Lung (tissue), 16 donors: ENCODE data around the gene PRSS3. TPM values are rescaled to one million over a fixed set of nuclear protein-coding genes. Genes with fewer than 3 reads are reported as not detected.
"Not testable (repeated sequence)": the region's sequence is repeated elsewhere in the genome, so short reads cannot be mapped to it uniquely, and the experiment has no call there.

Experiments used
- ATAC-seq: fragments of 200-7000 bp; cut with Tn5 transposase; one replicate; pipeline ENCODE4 v1.9.1; 2020; ENCODE audit warnings: moderate number of reproducible peaks; ENCODE audit not compliant: insufficient read depth, low FRiP score
- DNase-seq, 3 donors: peaks; one replicate each; pipeline ENCODE4 v3.0.0-alpha.2; 2013 to 2017
- H3K27ac ChIP-seq, 2 donors: one replicate each; pipeline ENCODE4 v1.5.1; 2013; ENCODE audit warnings: mild to moderate bottlenecking in 2 of 2, moderate library complexity in 2 of 2, control low read depth in 1 of 2, inconsistent platforms in 1 of 2, low read depth in 1 of 2, low read length in 1 of 2
- H3K27me3 ChIP-seq, 3 donors: one replicate each; pipeline ENCODE4 v1.5.1; 2013; ENCODE audit warnings: low read length in 2 of 3; ENCODE audit not compliant: control insufficient read depth in 3 of 3, insufficient read depth in 3 of 3
- H3K36me3 ChIP-seq, 4 donors: one replicate each; pipeline ENCODE4 v1.5.1; 2013; ENCODE audit warnings: low read length in 4 of 4, mild to moderate bottlenecking in 1 of 4, moderate library complexity in 1 of 4; ENCODE audit not compliant: control insufficient read depth in 4 of 4, insufficient read depth in 4 of 4
- H3K4me1 ChIP-seq, 5 donors: one replicate each; pipeline ENCODE4 v1.5.1; 2013; ENCODE audit warnings: low read length in 5 of 5, mild to moderate bottlenecking in 2 of 5, moderate library complexity in 1 of 5; ENCODE audit not compliant: control insufficient read depth in 5 of 5, insufficient read depth in 5 of 5
- H3K4me3 ChIP-seq: one replicate; pipeline ENCODE4 v1.5.1; 2013; ENCODE audit warnings: mild to moderate bottlenecking, control low read depth, moderate library complexity
- H3K9ac ChIP-seq, 2 donors: one replicate each; pipeline ENCODE4 v1.5.1; 2013; ENCODE audit warnings: low read length in 2 of 2, control low read depth in 1 of 2; ENCODE audit not compliant: insufficient read depth in 1 of 2
- H3K9me3 ChIP-seq, 4 donors: one replicate each; pipeline ENCODE4 v1.5.1; 2013; ENCODE audit warnings: low read length in 3 of 4, mild to moderate bottlenecking in 1 of 4, moderate library complexity in 1 of 4; ENCODE audit not compliant: control insufficient read depth in 4 of 4, insufficient read depth in 3 of 4
- WGBS, 2 donors: extraction: QIAGEN DNeasy Blood & Tissue Kit; methylation state at CpG; one replicate each; pipeline ENCODE4 v1.1.7; 2013; 5-methylcytosine and 5-hydroxymethylcytosine counted together
- long read RNA-seq, 5 donors: transcript quantifications; one replicate each; lab custom pipeline, GENCODE V29; 2026
- polyA plus RNA-seq, 2 donors: library from polyadenylated mRNA; stranded (reverse); fragments of 200-250 nt; gene quantifications; one replicate each; pipeline ENCODE4 v1.2.1, GENCODE V29; 2013
- total RNA-seq, 2 donors: library from RNA; depleted of rRNA in 1 of 2; stranded (reverse); fragments of >200 nt in 1 of 2; gene quantifications; one replicate each; pipeline ENCODE4 v1.2.1, GENCODE V29; 2014 to 2021
- TF ChIP-seq, protein P1 (sequence below): IDR thresholded peaks from 2 replicates; pipeline ENCODE4 v1.5.1; 2012; ENCODE audit warnings: mild to moderate bottlenecking; ENCODE audit errors: control extremely low read depth, extremely low read depth
- donor health status: control.
- donor health status: control.
- donor health status: Bipolar disorder and iron deficiency.
- donor health status: healthy.
- donor health status: DM: yes; HTN: yes; CAD: no.

The PRSS3 gene
- total RNA-seq: 1 to 10 TPM in 1 of 2 donors, not detected in 1; 1.3 TPM
- under 1 TPM; 0.26 to 0.37 TPM for polyA plus RNA-seq
- long read RNA-seq, donor 1: 0 reads
- long read RNA-seq, donor 2: 0 reads
- long read RNA-seq, donor 3: 0 reads
- long read RNA-seq, donor 4: 0 reads
- long read RNA-seq, donor 5: 0 reads

DNA sequence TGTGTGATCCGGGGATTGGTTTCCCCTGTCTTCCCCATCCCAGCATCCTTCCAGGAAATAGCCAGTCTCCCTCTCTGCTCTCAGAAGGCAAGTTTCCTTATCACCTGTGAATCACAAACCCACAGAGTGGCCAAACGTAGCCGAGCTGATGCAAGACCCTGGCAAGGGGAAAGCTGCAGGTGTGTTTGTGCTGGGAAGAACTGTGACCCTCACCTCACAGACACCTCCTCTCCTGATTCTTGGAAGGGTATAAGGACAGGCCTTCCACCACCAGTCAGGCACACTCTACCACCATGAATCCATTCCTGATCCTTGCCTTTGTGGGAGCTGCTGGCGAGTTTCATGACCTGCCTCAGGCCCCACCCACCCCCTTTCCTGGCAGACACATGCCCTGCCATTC is at the start of gene PRSS3:
Gene PRSS3, plus strand, starts transcription at position 281 of the 400 bp plus-strand sequence. Its CDS starts 13 bp downstream, at position 294.
- Histone ChIP-seq H3K9ac (peak within 1 kb of the TSS in 1 of 2 donors; percentile 11), H3K36me3 (no peaks in the 10 kb centered on the region), H3K4me3 (no peak within 1 kb of the TSS), H3K27ac (peak within 1 kb of the TSS in 1 of 2 donors; percentile 26), H3K4me1 (peaks cover 0 to 3% (median 0%) of the 10 kb centered on the region in 5 donors), H3K27me3 (no peaks in the 10 kb centered on the region), H3K9me3 (peaks cover 0 to 5% (median 0%) of the 10 kb centered on the region in 4 donors)
- no peak for DNase-seq
- TF ChIP-seq, protein P1, sequence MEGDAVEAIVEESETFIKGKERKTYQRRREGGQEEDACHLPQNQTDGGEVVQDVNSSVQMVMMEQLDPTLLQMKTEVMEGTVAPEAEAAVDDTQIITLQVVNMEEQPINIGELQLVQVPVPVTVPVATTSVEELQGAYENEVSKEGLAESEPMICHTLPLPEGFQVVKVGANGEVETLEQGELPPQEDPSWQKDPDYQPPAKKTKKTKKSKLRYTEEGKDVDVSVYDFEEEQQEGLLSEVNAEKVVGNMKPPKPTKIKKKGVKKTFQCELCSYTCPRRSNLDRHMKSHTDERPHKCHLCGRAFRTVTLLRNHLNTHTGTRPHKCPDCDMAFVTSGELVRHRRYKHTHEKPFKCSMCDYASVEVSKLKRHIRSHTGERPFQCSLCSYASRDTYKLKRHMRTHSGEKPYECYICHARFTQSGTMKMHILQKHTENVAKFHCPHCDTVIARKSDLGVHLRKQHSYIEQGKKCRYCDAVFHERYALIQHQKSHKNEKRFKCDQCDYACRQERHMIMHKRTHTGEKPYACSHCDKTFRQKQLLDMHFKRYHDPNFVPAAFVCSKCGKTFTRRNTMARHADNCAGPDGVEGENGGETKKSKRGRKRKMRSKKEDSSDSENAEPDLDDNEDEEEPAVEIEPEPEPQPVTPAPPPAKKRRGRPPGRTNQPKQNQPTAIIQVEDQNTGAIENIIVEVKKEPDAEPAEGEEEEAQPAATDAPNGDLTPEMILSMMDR: no peak
- whole genome bisulfite sequencing, 2 donors: 58 to 77% methylated on average over 4 of the region's 4 CpGs
- no peak for ATAC-seq

GRCh38 chr9:33748633-33749304 is 46.6 kb upstream of the PRSS3 start:
- peaks cover 0 to 8% (median 0%) of the 10 kb centered on the region in 5 donors for H3K4me1 ChIP-seq
- DNase-seq (no peak), ATAC-seq (no peak)
- WGBS, 2 donors: 45 to 66% methylated on average over 22 of the region's 22 CpGs
- H3K27me3 ChIP-seq: peaks cover 6 to 39% (median 29%) of the 10 kb centered on the region in 3 donors
- peaks cover 0 to 7% (median 0%) of the 10 kb centered on the region in 4 donors for H3K9me3 ChIP-seq
- H3K36me3 ChIP-seq: no peaks in the 10 kb centered on the region
- TF ChIP-seq, protein P1: no peak
- no peak overlapping the region for H3K9ac ChIP-seq
- H3K4me3 ChIP-seq: no peak overlapping the region
- no peak overlapping the region for H3K27ac ChIP-seq

GRCh38 chr9:33749305-33749654 is 46.1 kb upstream of the PRSS3 start:
- not testable (repeated sequence) for H3K9me3 ChIP-seq, H3K4me3 ChIP-seq, ATAC-seq, H3K4me1 ChIP-seq, H3K36me3 ChIP-seq, H3K27ac ChIP-seq, DNase-seq, H3K9ac ChIP-seq
- peaks cover 6 to 40% (median 30%) of the 10 kb centered on the region in 3 donors for H3K27me3 ChIP-seq
- WGBS, 2 donors: 55 to 56% methylated on average over 6 of the region's 6 CpGs

GRCh38 chr9:33750307-33750838 is 45.0 kb upstream of the PRSS3 start:
- Histone ChIP-seq H3K27me3 (peaks cover 6 to 40% (median 30%) of the 10 kb centered on the region in 3 donors), H3K27ac (no peak overlapping the region), H3K4me1 (peaks cover 0 to 8% (median 0%) of the 10 kb centered on the region in 5 donors), H3K9ac (no peak overlapping the region), H3K36me3 (no peaks in the 10 kb centered on the region), H3K4me3 (no peak overlapping the region), H3K9me3 (peaks cover 0 to 7% (median 0%) of the 10 kb centered on the region in 4 donors)
- DNase-seq: no peak
- TF ChIP-seq, protein P1: no peak
- ATAC-seq: no peak
- WGBS, 2 donors: 13 to 15% methylated on average over 34 to 35 of the region's 35 CpGs
